Heart left ventricle (tissue), 16 donors: ENCODE data around the gene MYL7. TPM values are rescaled to one million over a fixed set of nuclear protein-coding genes. Genes with fewer than 3 reads are reported as not detected.

Experiments used
- ATAC-seq, 4 donors: fragments of 200-7000 bp; cut with Tn5 transposase; one replicate each; pipeline ENCODE4 v1.9.1; 2020 to 2022; ENCODE audit warnings: moderate library complexity in 4 of 4, mild to moderate bottlenecking in 3 of 4, moderate number of reproducible peaks in 1 of 4
- DNase-seq, 5 donors: peaks; one replicate each; pipeline ENCODE4 v3.0.0-alpha.2; 2020
- H3K27ac ChIP-seq, 12 donors: fragments of 200-600 bp; sonication (generic) in 4 of 12; one replicate each; pipeline versions ENCODE4 v1.5.0 to v1.8.0; 2016 to 2022; ENCODE audit warnings: mild to moderate bottlenecking in 2 of 12
- H3K27me3 ChIP-seq, 9 donors: fragments of 200-600 bp; sonication (generic) in 2 of 9; one replicate each; pipeline versions ENCODE4 v1.5.1 to v1.8.0; 2016 to 2022; ENCODE audit warnings: mild to moderate bottlenecking in 3 of 9
- H3K36me3 ChIP-seq, 9 donors: fragments of 200-600 bp; sonication (generic) in 2 of 9; one replicate each; pipeline versions ENCODE4 v1.5.0 to v1.8.0; 2018 to 2022; ENCODE audit warnings: mild to moderate bottlenecking in 2 of 9
- H3K4me1 ChIP-seq, 12 donors: fragments of 200-600 bp; sonication (generic) in 4 of 12; one replicate each; pipeline versions ENCODE4 v1.5.0 to v1.8.0; 2016 to 2022; ENCODE audit warnings: mild to moderate bottlenecking in 3 of 12
- H3K4me3 ChIP-seq, 12 donors: fragments of 200-600 bp; sonication (generic) in 4 of 12; one replicate each; pipeline versions ENCODE4 v1.5.0 to v1.8.0; 2017 to 2022; ENCODE audit warnings: mild to moderate bottlenecking in 9 of 12, moderate library complexity in 4 of 12
- H3K9me3 ChIP-seq, 12 donors: fragments of 200-600 bp; sonication (generic) in 4 of 12; one replicate each; pipeline versions ENCODE4 v1.5.0 to v1.8.0; 2016 to 2022; ENCODE audit warnings: mild to moderate bottlenecking in 1 of 12
- CTCF ChIP-seq, 12 donors: fragments of 200-600 bp; sonication (generic) in 4 of 12; IDR thresholded peaks; one replicate each; pipeline versions ENCODE4 v1.5.0 to v1.8.0; 2018 to 2022; ENCODE audit warnings: antibody characterized with exemption in 12 of 12, mild to moderate bottlenecking in 5 of 12
- POLR2A ChIP-seq, 2 donors: fragments of 450-650 bp; IDR thresholded peaks; one replicate each; pipeline ENCODE4 v1.6.1; 2017; ENCODE audit warnings: antibody characterized with exemption in 2 of 2, mild to moderate bottlenecking in 2 of 2, moderate library complexity in 2 of 2
- WGBS, 4 donors: extraction: QIAGEN DNeasy Blood & Tissue Kit in 2 of 4; methylation state at CpG; one replicate each; pipeline versions ENCODE4 v1.1.5 to v1.1.7; 2013 to 2018; 5-methylcytosine and 5-hydroxymethylcytosine counted together
- intact Hi-C, 10 donors: fragments of 100-400 bp; cut with DNase I; formaldehyde crosslinking; loops; one replicate each; pipeline versions ENCODE4 v1.11.1 to v1.14.2; 2022
- polyA plus RNA-seq, 2 donors: library from polyadenylated mRNA; stranded (reverse); fragments of 200-250 nt; gene quantifications; one replicate each; pipeline ENCODE4 v1.2.3, GENCODE V29; 2013
- total RNA-seq, 9 donors: library from RNA; depleted of rRNA in 2 of 9; stranded (reverse); fragments of >200 nt in 2 of 9; fragmentation: NEBNext Ultra II Directional in 3 of 9; extraction: Animal tissue kit (Norgen Biotek cat#: 25700) in 3 of 9; gene quantifications; one replicate each; pipeline versions ENCODE4 v1.1.0 to v1.2.4, GENCODE V29; 2016 to 2023
- donor health status: ischemic (EF 13 %, LVEDD 7.1; RV severe dilation, severe dysfunction).
- donor health status: healthy with polysubstance abuse.
- donor health status: DM: no; HTN: yes; CAD: no.
- donor health status: DM: no; HTN: no; CAD: no.
- donor health status: ischemic (EF 25% LVEDD 6.9; RV normal size, moderate dysfunction).
- donor health status: ischemic (EF 25% LVEDD 5.7; RV mildly dilated, moderate dysfunction).
- donor health status: healthy.
- donor health status: DM: yes; HTN: yes; CAD: no.
- donor health status: ischemic (EF 35%, LVEDD 5.7; RV mildly dilated, moderate dysfunction).
- donor health status: nonischemic (EF 11% LVEDD 7.7; RV severe dilation, severe dysfunction).
- donor health status: DM: yes; HTN: yes; CAD: no.
- donor health status: PGD.
- donor health status: ischemic (EF 29% LVEDD 5.4; RV normal size, mild dysfunction).
- donor health status: nonischemic (EF 23%, LVEDD 6.1; RV moderate dilation, normal function).

The MYL7 gene
- total and polyA plus RNA-seq, 11 donors, result 975 to 4,037 (median 2,357) TPM

- Histone ChIP-seq H3K9me3 (no peaks in the 10 kb centered on the region), H3K4me3 (no peak overlapping the region), H3K4me1 (peaks cover 0 to 13% (median 9%) of the 10 kb centered on the region in 12 donors), H3K36me3 (no peaks in the 10 kb centered on the region), H3K27me3 (peaks cover 0 to 10% (median 0%) of the 10 kb centered on the region in 9 donors), H3K27ac (no peak overlapping the region)
- ATAC-seq (no peak), DNase-seq (no peak)
- WGBS, 4 donors, result 70 to 85% (median 76%) methylated on average over 5 of the region's 5 CpGs
- intact Hi-C loops, result loop anchor here in 1 of 10 donors (5.0 kb wide), 1 partner anchor 42 kb away; no protein-coding TSS in a partner anchor
- TF ChIP-seq POLR2A (IDR thresholded peaks at IDR 0.05) (no peak), CTCF (IDR thresholded peaks at IDR 0.05) (no peak)
Measured at GRCh38 chr7:44150466-44150832, 9.3 kb upstream of the MYL7 start.

GRCh38 chr7:44149571-44150465 is 8.7 kb upstream of the MYL7 start:
- Histone ChIP-seq H3K4me1 (peaks cover 0 to 16% (median 12%) of the 10 kb centered on the region in 12 donors), H3K36me3 (no peaks in the 10 kb centered on the region), H3K9me3 (no peaks in the 10 kb centered on the region), H3K27ac (no peak overlapping the region), H3K27me3 (peaks cover 0 to 16% (median 0%) of the 10 kb centered on the region in 9 donors), H3K4me3 (no peak overlapping the region)
- TF ChIP-seq CTCF (IDR thresholded peaks at IDR 0.05) (no peak), POLR2A (IDR thresholded peaks at IDR 0.05) (no peak)
- no peak for DNase-seq
- WGBS, 4 donors, result 80 to 89% (median 85%) methylated on average over 15 to 18 of the region's 18 CpGs
- intact Hi-C loops, result loop anchor here in 2 of 10 donors (5.0 kb wide), 1 partner anchor 42 kb away; no protein-coding TSS in a partner anchor
- no peak for ATAC-seq

- ATAC-seq, result no peak
- Histone ChIP-seq H3K9me3 (no peaks in the 10 kb centered on the region), H3K36me3 (no peaks in the 10 kb centered on the region), H3K27ac (no peak overlapping the region), H3K4me3 (no peak overlapping the region), H3K4me1 (peaks cover 0 to 16% (median 12%) of the 10 kb centered on the region in 12 donors), H3K27me3 (peaks cover 0 to 18% (median 0%) of the 10 kb centered on the region in 9 donors)
- WGBS, 4 donors, result 70 to 89% (median 87%) methylated on average over 9 of the region's 9 CpGs
- intact Hi-C loops, result loop anchor here in 1 of 10 donors (5.0 kb wide), 1 partner anchor 43 kb away; no protein-coding TSS in a partner anchor
- DNase-seq, result no peak
- TF ChIP-seq POLR2A (IDR thresholded peaks at IDR 0.05), result no peak
- no peak for TF ChIP-seq CTCF (IDR thresholded peaks at IDR 0.05)
Measured at GRCh38 chr7:44148961-44149536, 7.9 kb upstream of the MYL7 start.

- peaks cover 0 to 16% (median 12%) of the 10 kb centered on the region in 12 donors for H3K4me1 ChIP-seq
- no peaks in the 10 kb centered on the region for H3K9me3 ChIP-seq
- no peak overlapping the region for H3K27ac ChIP-seq
- H3K36me3 ChIP-seq, result no peaks in the 10 kb centered on the region
- intact Hi-C loops, result loop anchor here in 1 of 10 donors (5.0 kb wide), 1 partner anchor 44 kb away; no protein-coding TSS in a partner anchor
- no peak for TF ChIP-seq CTCF (IDR thresholded peaks at IDR 0.05)
- TF ChIP-seq POLR2A (IDR thresholded peaks at IDR 0.05), result no peak
- DNase-seq (no peak), ATAC-seq (no peak)
- H3K27me3 ChIP-seq, result peaks cover 0 to 18% (median 0%) of the 10 kb centered on the region in 9 donors
- WGBS, 4 donors, result 51 to 83% (median 76%) methylated on average over 2 of the region's 2 CpGs
- no peak overlapping the region for H3K4me3 ChIP-seq
Measured at GRCh38 chr7:44148166-44148565, 7.0 kb upstream of the MYL7 start.
